T-helper 2 cell treated with Interferon-gamma antibody and Interleukin-4, amounts not matched to agents 5 μg/mL and 100 μg/mL, for 36 hours (primary cell): ENCODE results near the gene EFCAB14.
A peak's percentile ranks its signal among the peaks of the same experiment; 100 is the strongest.

Experiments
- DNase-seq: peaks from one replicate; pipeline ENCODE4 v3.0.0; 2021; ENCODE audit warnings: low spot score
- H3K27ac Mint-ChIP-seq: one replicate; pipeline ENCODE4 v1.8.0; 2021; ENCODE audit warnings: mild to moderate bottlenecking, mixed read lengths
- H3K27me3 Mint-ChIP-seq: one replicate; pipeline ENCODE4 v1.8.0; 2021; ENCODE audit warnings: low read depth, mixed read lengths
- H3K36me3 Mint-ChIP-seq: one replicate; pipeline ENCODE4 v1.8.0; 2021; ENCODE audit warnings: low read depth, mixed read lengths
- H3K4me1 Mint-ChIP-seq: one replicate; pipeline ENCODE4 v1.8.0; 2021; ENCODE audit warnings: low read depth, mixed read lengths
- H3K4me3 Mint-ChIP-seq: one replicate; pipeline ENCODE4 v1.8.0; 2022; ENCODE audit warnings: mild to moderate bottlenecking, moderate library complexity, mixed read lengths
- H3K9me3 Mint-ChIP-seq: one replicate; pipeline ENCODE4 v1.8.0; 2021; ENCODE audit warnings: mixed read lengths

Gene EFCAB14

GRCh38 chr1:46686255-46686654 is 32.7 kb downstream of the EFCAB14 start:
- no peak overlapping the region for H3K27ac Mint-ChIP-seq
- peaks cover 63% of the 10 kb centered on the region for H3K36me3 Mint-ChIP-seq
- peaks cover 18% of the 10 kb centered on the region for H3K4me1 Mint-ChIP-seq
- H3K27me3 Mint-ChIP-seq, result no peaks in the 10 kb centered on the region
- no peak overlapping the region for H3K4me3 Mint-ChIP-seq
- DNase-seq, result no peak
- H3K9me3 Mint-ChIP-seq, result no peaks in the 10 kb centered on the region

GRCh38 chr1:46684670-46685069 is 34.2 kb downstream of the EFCAB14 start:
- no peak for DNase-seq
- Mint-ChIP-seq H3K27me3 (no peaks in the 10 kb centered on the region), H3K36me3 (peaks cover 71% of the 10 kb centered on the region), H3K9me3 (no peaks in the 10 kb centered on the region), H3K27ac (no peak overlapping the region), H3K4me3 (no peak overlapping the region), H3K4me1 (peaks cover 18% of the 10 kb centered on the region)

- H3K4me3 Mint-ChIP-seq, result no peak overlapping the region
- no peaks in the 10 kb centered on the region for H3K9me3 Mint-ChIP-seq
- no peak for DNase-seq
- peaks cover 70% of the 10 kb centered on the region for H3K36me3 Mint-ChIP-seq
- peaks cover 13% of the 10 kb centered on the region for H3K4me1 Mint-ChIP-seq
- no peak overlapping the region for H3K27ac Mint-ChIP-seq
- H3K27me3 Mint-ChIP-seq, result no peaks in the 10 kb centered on the region
Measured at GRCh38 chr1:46682064-46682463, 36.9 kb downstream of the EFCAB14 start.

GRCh38 chr1:46681333-46682034 is 37.4 kb downstream of the EFCAB14 start:
- Mint-ChIP-seq H3K9me3 (no peaks in the 10 kb centered on the region), H3K36me3 (peaks cover 67% of the 10 kb centered on the region), H3K27ac (no peak overlapping the region), H3K27me3 (no peaks in the 10 kb centered on the region), H3K4me3 (no peak overlapping the region), H3K4me1 (peaks cover 15% of the 10 kb centered on the region)
- no peak for DNase-seq

GRCh38 chr1:46679789-46680573 is 38.9 kb downstream of the EFCAB14 start:
- Mint-ChIP-seq H3K4me1 (peaks cover 24% of the 10 kb centered on the region), H3K27ac (no peak overlapping the region), H3K9me3 (no peaks in the 10 kb centered on the region), H3K4me3 (no peak overlapping the region), H3K27me3 (no peaks in the 10 kb centered on the region), H3K36me3 (peaks cover 66% of the 10 kb centered on the region)
- no peak for DNase-seq

GRCh38 chr1:46677339-46677738 is 41.6 kb downstream of the EFCAB14 start:
- Mint-ChIP-seq H3K36me3 (peaks cover 62% of the 10 kb centered on the region), H3K4me3 (no peak overlapping the region), H3K27me3 (no peaks in the 10 kb centered on the region), H3K9me3 (no peaks in the 10 kb centered on the region), H3K4me1 (peaks cover 34% of the 10 kb centered on the region), H3K27ac (peak overlapping the region; percentile 23)
- no peak for DNase-seq

GRCh38 chr1:46676531-46676930 is 42.4 kb downstream of the EFCAB14 start:
- Mint-ChIP-seq H3K4me1 (peaks cover 34% of the 10 kb centered on the region), H3K36me3 (peaks cover 54% of the 10 kb centered on the region), H3K4me3 (peak overlapping the region; percentile 76), H3K27ac (peak overlapping the region; percentile 94), H3K27me3 (no peaks in the 10 kb centered on the region), H3K9me3 (no peaks in the 10 kb centered on the region)
- DNase-seq, result no peak

- peak overlapping the region; percentile 76 for H3K4me3 Mint-ChIP-seq
- peaks cover 51% of the 10 kb centered on the region for H3K36me3 Mint-ChIP-seq
- H3K4me1 Mint-ChIP-seq, result peaks cover 34% of the 10 kb centered on the region
- DNase-seq, result no peak
- no peaks in the 10 kb centered on the region for H3K27me3 Mint-ChIP-seq
- no peaks in the 10 kb centered on the region for H3K9me3 Mint-ChIP-seq
- peak overlapping the region; percentile 94 for H3K27ac Mint-ChIP-seq
Measured at GRCh38 chr1:46675549-46676314, 43.2 kb downstream of the EFCAB14 start.

- H3K9me3 Mint-ChIP-seq, result no peaks in the 10 kb centered on the region
- no peak overlapping the region for H3K27ac Mint-ChIP-seq
Measured at GRCh38 chr1:46673749-46674182, 45.1 kb downstream of the EFCAB14 start.

GRCh38 chr1:46672696-46673095 is 46.2 kb downstream of the EFCAB14 start:
- Mint-ChIP-seq H3K9me3 (no peaks in the 10 kb centered on the region), H3K27me3 (no peaks in the 10 kb centered on the region), H3K27ac (no peak overlapping the region), H3K36me3 (peaks cover 28% of the 10 kb centered on the region), H3K4me3 (no peak overlapping the region), H3K4me1 (peaks cover 34% of the 10 kb centered on the region)
- DNase-seq, result no peak

More at GRCh38 chr1:46673749-46674182, 45.1 kb downstream of the EFCAB14 start:
- DNase-seq, result peak; percentile 30
- Mint-ChIP-seq H3K4me1 (peaks cover 34% of the 10 kb centered on the region), H3K4me3 (no peak overlapping the region), H3K27me3 (no peaks in the 10 kb centered on the region), H3K36me3 (peaks cover 37% of the 10 kb centered on the region)

GRCh38 chr1:46671554-46671953 is 47.4 kb downstream of the EFCAB14 start, which contains the start of gene TEX38:
Gene TEX38, plus strand, starts transcription at chr1:46671854. Its CDS starts 81 bp downstream, at chr1:46671935.
- H3K4me1 Mint-ChIP-seq, result peaks cover 34% of the 10 kb centered on the region
- no peak for DNase-seq
- H3K27ac Mint-ChIP-seq, result no peak within 1 kb of the TSS
- no peaks in the 10 kb centered on the region for H3K27me3 Mint-ChIP-seq
- H3K4me3 Mint-ChIP-seq, result no peak within 1 kb of the TSS
- H3K36me3 Mint-ChIP-seq, result peaks cover 19% of the 10 kb centered on the region
- no peaks in the 10 kb centered on the region for H3K9me3 Mint-ChIP-seq

GRCh38 chr1:46670134-46670533 is 48.8 kb downstream of the EFCAB14 start:
- no peak for DNase-seq
- Mint-ChIP-seq H3K27me3 (no peaks in the 10 kb centered on the region), H3K27ac (no peak overlapping the region), H3K9me3 (no peaks in the 10 kb centered on the region), H3K4me1 (peaks cover 25% of the 10 kb centered on the region), H3K36me3 (peaks cover 12% of the 10 kb centered on the region), H3K4me3 (no peak overlapping the region)

GRCh38 chr1:46667782-46668760 is 50.8 kb downstream of the EFCAB14 start, which contains the start of gene ATPAF1:
Gene ATPAF1, minus strand, starts transcription at chr1:46668364. Its CDS starts 42 bp downstream, at chr1:46668322.
- Mint-ChIP-seq H3K27me3 (no peaks in the 10 kb centered on the region), H3K9me3 (no peaks in the 10 kb centered on the region), H3K4me3 (peak within 1 kb of the TSS; percentile 91), H3K36me3 (peaks cover 21% of the 10 kb centered on the region), H3K4me1 (peaks cover 17% of the 10 kb centered on the region), H3K27ac (peak within 1 kb of the TSS; percentile 71)
- DNase-seq, result peak; percentile 74
